Osteoblast (primary cell): ENCODE results near the gene RHPN2. TPM values are rescaled to one million over a fixed set of nuclear protein-coding genes. Genes with fewer than 3 reads are reported as not detected.
A peak's percentile ranks its signal among the peaks of the same experiment; 100 is the strongest.

ENCODE experiments used
- DNase-seq: peaks from one replicate; pipeline ENCODE4 v3.0.0; 2011; ENCODE audit warnings: low spot score, mixed read lengths; ENCODE audit not compliant: insufficient read length; ENCODE audit errors: missing footprints
- H2AFZ ChIP-seq: 2 replicates; pipeline ENCODE4 v1.6.0; 2011; ENCODE audit warnings: mild to moderate bottlenecking, low read length
- H3K27ac ChIP-seq: 2 replicates; pipeline ENCODE4 v1.5.1; 2011; ENCODE audit warnings: mild to moderate bottlenecking, low read depth, low read length, moderate library complexity
- H3K27me3 ChIP-seq: 2 replicates; pipeline ENCODE4 v1.6.0; 2012; ENCODE audit warnings: mild to moderate bottlenecking, control low read depth, inconsistent platforms, low read length, moderate library complexity; ENCODE audit not compliant: insufficient read depth
- H3K36me3 ChIP-seq: 2 replicates; pipeline ENCODE4 v1.5.1; 2011; ENCODE audit warnings: mild to moderate bottlenecking, low read length, control low read depth, moderate library complexity; ENCODE audit not compliant: insufficient read depth
- H3K4me1 ChIP-seq: 2 replicates; pipeline ENCODE4 v1.5.1; 2011; ENCODE audit warnings: mild to moderate bottlenecking, low read length, control low read depth, moderate library complexity; ENCODE audit not compliant: insufficient read depth
- H3K4me2 ChIP-seq: 2 replicates; pipeline ENCODE4 v1.6.0; 2011; ENCODE audit warnings: mild to moderate bottlenecking, low read length; ENCODE audit not compliant: insufficient read depth
- H3K4me3 ChIP-seq: fragments of 200-600 bp; sonication (generic); 3 replicates; pipeline ENCODE4 v1.5.1; 2012; ENCODE audit warnings: mild to moderate bottlenecking, low read length, inconsistent platforms; ENCODE audit not compliant: insufficient read depth
- H3K79me2 ChIP-seq: 2 replicates; pipeline ENCODE4 v1.6.0; 2012; ENCODE audit warnings: mild to moderate bottlenecking, low read length, control low read depth, inconsistent platforms; ENCODE audit not compliant: insufficient read depth
- H3K9me3 ChIP-seq: 2 replicates; pipeline ENCODE4 v1.5.1; 2011; ENCODE audit warnings: low read depth, low read length, control low read depth
- H4K20me1 ChIP-seq: 2 replicates; pipeline ENCODE4 v1.6.0; 2012; ENCODE audit warnings: mild to moderate bottlenecking, low read length, control low read depth; ENCODE audit not compliant: insufficient read depth
- total RNA-seq: library from RNA; depleted of rRNA; stranded (reverse); fragments of >200 nt; gene quantifications from 2 replicates; pipeline ENCODE4 v1.2.3, GENCODE V29; 2012
- TF ChIP-seq, protein P1 (sequence below): IDR thresholded peaks from 2 replicates; pipeline ENCODE4 v1.5.1; 2011; ENCODE audit warnings: mild to moderate bottlenecking, low read depth, low read length, moderate library complexity; ENCODE audit errors: extremely low read depth

RHPN2 gene
- total RNA-seq, 1 donor: 1.4 TPM

- Histone ChIP-seq H3K27me3 (no peaks in the 10 kb centered on the region), H3K79me2 (peaks cover 4% of the 10 kb centered on the region), H2AFZ (no peak overlapping the region), H3K9me3 (no peaks in the 10 kb centered on the region), H3K4me2 (no peak overlapping the region), H3K27ac (no peak overlapping the region), H3K36me3 (peaks cover 33% of the 10 kb centered on the region), H4K20me1 (peaks cover 2% of the 10 kb centered on the region), H3K4me3 (no peak overlapping the region), H3K4me1 (no peaks in the 10 kb centered on the region)
- TF ChIP-seq, protein P1, sequence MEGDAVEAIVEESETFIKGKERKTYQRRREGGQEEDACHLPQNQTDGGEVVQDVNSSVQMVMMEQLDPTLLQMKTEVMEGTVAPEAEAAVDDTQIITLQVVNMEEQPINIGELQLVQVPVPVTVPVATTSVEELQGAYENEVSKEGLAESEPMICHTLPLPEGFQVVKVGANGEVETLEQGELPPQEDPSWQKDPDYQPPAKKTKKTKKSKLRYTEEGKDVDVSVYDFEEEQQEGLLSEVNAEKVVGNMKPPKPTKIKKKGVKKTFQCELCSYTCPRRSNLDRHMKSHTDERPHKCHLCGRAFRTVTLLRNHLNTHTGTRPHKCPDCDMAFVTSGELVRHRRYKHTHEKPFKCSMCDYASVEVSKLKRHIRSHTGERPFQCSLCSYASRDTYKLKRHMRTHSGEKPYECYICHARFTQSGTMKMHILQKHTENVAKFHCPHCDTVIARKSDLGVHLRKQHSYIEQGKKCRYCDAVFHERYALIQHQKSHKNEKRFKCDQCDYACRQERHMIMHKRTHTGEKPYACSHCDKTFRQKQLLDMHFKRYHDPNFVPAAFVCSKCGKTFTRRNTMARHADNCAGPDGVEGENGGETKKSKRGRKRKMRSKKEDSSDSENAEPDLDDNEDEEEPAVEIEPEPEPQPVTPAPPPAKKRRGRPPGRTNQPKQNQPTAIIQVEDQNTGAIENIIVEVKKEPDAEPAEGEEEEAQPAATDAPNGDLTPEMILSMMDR: no peak
- DNase-seq: no peak
Measured at GRCh38 chr19:33089010-33089409, 24.3 kb upstream of the RHPN2 start.

DNA sequence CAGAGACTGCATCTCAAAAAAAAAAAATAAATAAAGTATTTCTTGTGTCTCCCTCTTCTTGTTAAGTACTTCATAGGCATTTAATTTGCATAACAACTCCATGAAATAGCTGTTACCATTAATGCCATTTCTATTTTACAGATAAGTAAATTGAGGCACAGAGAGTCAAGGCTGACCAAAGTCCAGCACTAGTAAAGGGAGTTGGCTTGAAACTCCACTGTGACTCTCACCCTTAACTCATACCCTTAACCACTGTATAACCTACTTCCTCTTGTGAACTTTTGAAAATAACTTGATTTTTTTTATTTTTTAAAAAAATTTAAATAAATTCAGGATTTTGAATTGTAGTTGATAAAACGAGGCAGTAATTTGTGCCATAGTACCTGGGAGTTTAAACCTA lies 22.3 kb upstream of the RHPN2 start:
- H3K36me3 ChIP-seq: peaks cover 19% of the 10 kb centered on the region
- no peak for DNase-seq
- H3K4me1 ChIP-seq: peaks cover 6% of the 10 kb centered on the region
- peaks cover 12% of the 10 kb centered on the region for H3K79me2 ChIP-seq
- peaks cover 2% of the 10 kb centered on the region for H4K20me1 ChIP-seq
- no peak overlapping the region for H3K27ac ChIP-seq
- no peak overlapping the region for H2AFZ ChIP-seq
- H3K27me3 ChIP-seq: no peaks in the 10 kb centered on the region
- TF ChIP-seq, protein P1: no peak
- no peaks in the 10 kb centered on the region for H3K9me3 ChIP-seq
- no peak overlapping the region for H3K4me3 ChIP-seq
- H3K4me2 ChIP-seq: no peak overlapping the region

- DNase-seq: peak; percentile 29
- H4K20me1 ChIP-seq: peaks cover 2% of the 10 kb centered on the region
- H3K4me1 ChIP-seq: peaks cover 12% of the 10 kb centered on the region
- H3K27me3 ChIP-seq: no peaks in the 10 kb centered on the region
- peaks cover 22% of the 10 kb centered on the region for H3K79me2 ChIP-seq
- no peaks in the 10 kb centered on the region for H3K9me3 ChIP-seq
- H3K4me3 ChIP-seq: no peak overlapping the region
- no peak overlapping the region for H3K27ac ChIP-seq
- H3K36me3 ChIP-seq: peaks cover 19% of the 10 kb centered on the region
- no peak overlapping the region for H2AFZ ChIP-seq
- TF ChIP-seq, protein P1: no peak
- H3K4me2 ChIP-seq: no peak overlapping the region
Measured at GRCh38 chr19:33085570-33086128, 21.0 kb upstream of the RHPN2 start.

- Histone ChIP-seq H3K4me1 (peaks cover 23% of the 10 kb centered on the region), H3K79me2 (peaks cover 21% of the 10 kb centered on the region), H3K4me3 (peak within 1 kb of the TSS; percentile 99), H3K36me3 (no peaks in the 10 kb centered on the region), H3K9me3 (no peaks in the 10 kb centered on the region), H3K27me3 (no peaks in the 10 kb centered on the region), H2AFZ (peak within 1 kb of the TSS; percentile 99), H3K27ac (peak within 1 kb of the TSS; percentile 78), H3K4me2 (peak within 1 kb of the TSS; percentile 97), H4K20me1 (peaks cover 2% of the 10 kb centered on the region)
- TF ChIP-seq, protein P1: no peak
- peak; percentile 95 for DNase-seq
Measured at GRCh38 chr19:33080761-33081681, 16.3 kb upstream of the RHPN2 start, which contains the start of gene GPATCH1. Gene GPATCH1, plus strand, starts transcription at chr19:33081181. Its CDS starts 13 bp downstream, at chr19:33081194.
